Caki2 (cell line): Measurements from ENCODE around the gene TMCO4. TPM values are rescaled to one million over a fixed set of nuclear protein-coding genes. Genes with fewer than 3 reads are reported as not detected.

Experiments used
- DNase-seq: peaks from one replicate; pipeline ENCODE4 v3.0.0-alpha.2; 2015; ENCODE audit warnings: low read depth
- in situ Hi-C: cut with HindIII; loops from 2 replicates; pipeline ENCODE4 v1.10.0; 2016; ENCODE audit warnings: low sequenced_read_pairs, low pct_unique_long_range_greater_than_20kb, mixed read lengths
- total RNA-seq: library from RNA; depleted of rRNA; stranded (reverse); fragments of >200 nt; shearing (Covaris generic); gene quantifications from 2 replicates; pipeline ENCODE4 v1.2.3, GENCODE V29; 2014; ENCODE audit warnings: low replicate concordance

TMCO4 gene
- total RNA-seq, 1 experiment from 2014 or later = 19.3 TPM

GRCh38 chr1:19683351-19683750 lies 116.4 kb downstream of the TMCO4 start:
- no peak for DNase-seq
- in situ Hi-C loops = no loop called here

GRCh38 chr1:19682901-19683300 lies 116.8 kb downstream of the TMCO4 start:
- in situ Hi-C loops = no loop called here
- DNase-seq = no peak

DNA sequence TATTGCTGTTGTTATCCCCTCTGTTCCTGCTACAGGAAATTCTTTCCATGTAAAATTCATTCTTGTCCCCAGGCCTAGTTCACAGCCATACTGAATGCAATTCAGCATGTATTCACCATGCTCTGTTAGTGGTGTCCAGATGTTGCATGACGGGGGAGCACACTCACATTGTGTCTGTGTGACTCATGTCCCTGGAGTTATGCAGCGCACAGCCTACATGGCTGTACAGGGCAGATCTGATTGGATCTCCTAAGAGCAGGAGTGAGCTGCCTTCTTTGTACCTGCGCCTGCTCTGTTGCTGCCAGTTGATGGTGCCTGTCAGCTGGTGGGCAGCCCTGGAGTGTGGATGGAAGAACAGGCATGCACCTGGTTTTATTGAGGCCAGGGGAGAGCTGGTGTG lies 117.5 kb downstream of the TMCO4 start:
- DNase-seq = no peak
- in situ Hi-C loops = no loop called here

DNA sequence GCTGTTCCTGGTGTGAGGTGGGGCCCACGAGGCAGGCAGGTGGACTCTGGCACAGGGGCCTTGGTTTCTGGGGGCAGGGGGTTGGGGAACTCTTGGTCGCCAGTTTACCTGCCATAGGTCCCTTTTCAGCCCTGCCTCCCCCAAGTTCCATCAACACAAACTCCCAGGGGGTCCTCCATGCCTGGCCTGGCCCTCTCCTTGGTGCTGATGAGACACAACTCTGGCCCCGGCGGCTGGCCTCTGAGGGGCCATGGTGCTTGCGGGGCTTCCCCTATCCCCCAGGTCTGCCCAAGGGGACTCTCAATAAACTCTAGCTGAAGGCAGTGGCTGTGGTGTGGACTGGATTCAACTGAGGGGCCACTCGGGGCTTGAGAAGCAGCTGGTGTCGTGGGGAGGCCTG lies 119.1 kb downstream of the TMCO4 start:
- in situ Hi-C loops = no loop called here
- DNase-seq = no peak

DNA sequence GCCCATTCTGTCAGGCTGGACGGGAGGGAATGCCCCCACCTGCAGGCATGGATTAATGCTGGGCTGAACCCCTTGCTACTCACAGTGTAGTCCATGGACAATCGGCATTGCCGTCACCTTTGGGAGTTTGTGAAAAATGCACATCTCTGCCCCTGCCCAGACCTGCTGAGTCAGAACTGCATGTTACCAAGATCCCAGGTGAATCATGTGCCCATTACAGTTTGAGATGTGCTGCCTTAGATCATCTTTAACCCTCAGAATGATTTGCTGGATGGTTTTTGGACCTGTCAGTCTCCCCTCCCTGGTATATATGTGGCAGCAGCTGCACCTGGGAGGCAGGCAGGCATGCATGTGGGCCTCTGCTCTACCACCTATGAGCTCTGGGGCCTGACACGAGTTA lies 120.0 kb downstream of the TMCO4 start:
- in situ Hi-C loops = no loop called here
- DNase-seq = no peak

GRCh38 chr1:19678931-19679453 lies 120.7 kb downstream of the TMCO4 start:
- in situ Hi-C loops = no loop called here
- no peak for DNase-seq

- in situ Hi-C loops = no loop called here
- DNase-seq = no peak
Observed at GRCh38 chr1:19678493-19678892, 121.2 kb downstream of the TMCO4 start.

GRCh38 chr1:19676438-19676922 lies 123.2 kb downstream of the TMCO4 start:
- DNase-seq = peak; percentile 57
- in situ Hi-C loops = no loop called here

GRCh38 chr1:19675797-19676196 lies 123.9 kb downstream of the TMCO4 start:
- DNase-seq = no peak
- in situ Hi-C loops = no loop called here

DNA sequence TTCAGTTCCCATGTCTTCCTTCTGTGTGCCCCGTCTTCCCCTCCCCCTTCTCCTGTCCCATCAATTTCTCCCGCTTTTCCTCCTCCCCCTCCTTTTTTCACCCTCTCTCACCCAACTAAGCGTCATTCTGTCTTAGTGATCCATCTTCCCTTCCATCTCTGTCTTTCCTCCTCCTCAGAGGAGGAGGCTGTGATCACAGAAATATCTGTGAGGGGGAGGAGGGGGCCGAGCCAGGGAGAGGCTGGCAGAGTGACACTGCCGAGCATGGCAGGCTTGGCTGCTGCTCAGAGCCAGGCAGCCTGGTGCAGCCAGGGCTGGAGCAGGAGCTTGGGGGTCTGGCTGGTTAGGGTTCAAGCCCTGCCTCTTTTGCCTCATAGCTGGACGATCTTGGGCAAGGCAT lies 127.5 kb downstream of the TMCO4 start:
- in situ Hi-C loops = no loop called here
- no peak for DNase-seq

DNA sequence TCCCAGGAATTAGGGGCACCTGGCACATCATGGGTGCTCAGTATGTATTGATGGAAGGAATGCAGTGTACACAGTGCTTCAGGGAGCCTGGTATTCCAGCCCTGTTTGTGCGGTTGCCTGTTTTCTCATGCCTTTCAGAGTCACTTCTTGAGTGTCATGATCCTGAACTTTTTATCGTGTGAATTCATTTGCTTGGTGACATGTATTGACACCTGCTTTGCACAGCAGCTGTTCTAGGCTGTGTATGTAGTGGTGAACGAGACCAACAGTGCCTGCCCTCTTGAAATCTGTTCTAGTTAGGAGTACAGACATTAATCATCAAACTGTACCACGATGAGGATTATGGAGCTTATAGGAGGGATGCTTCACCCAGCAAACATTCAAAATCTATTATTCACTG lies 128.9 kb downstream of the TMCO4 start:
- in situ Hi-C loops = no loop called here
- DNase-seq = no peak

- in situ Hi-C loops = no loop called here
- no peak for DNase-seq
Observed at GRCh38 chr1:19668888-19669287, 130.8 kb downstream of the TMCO4 start.

DNA sequence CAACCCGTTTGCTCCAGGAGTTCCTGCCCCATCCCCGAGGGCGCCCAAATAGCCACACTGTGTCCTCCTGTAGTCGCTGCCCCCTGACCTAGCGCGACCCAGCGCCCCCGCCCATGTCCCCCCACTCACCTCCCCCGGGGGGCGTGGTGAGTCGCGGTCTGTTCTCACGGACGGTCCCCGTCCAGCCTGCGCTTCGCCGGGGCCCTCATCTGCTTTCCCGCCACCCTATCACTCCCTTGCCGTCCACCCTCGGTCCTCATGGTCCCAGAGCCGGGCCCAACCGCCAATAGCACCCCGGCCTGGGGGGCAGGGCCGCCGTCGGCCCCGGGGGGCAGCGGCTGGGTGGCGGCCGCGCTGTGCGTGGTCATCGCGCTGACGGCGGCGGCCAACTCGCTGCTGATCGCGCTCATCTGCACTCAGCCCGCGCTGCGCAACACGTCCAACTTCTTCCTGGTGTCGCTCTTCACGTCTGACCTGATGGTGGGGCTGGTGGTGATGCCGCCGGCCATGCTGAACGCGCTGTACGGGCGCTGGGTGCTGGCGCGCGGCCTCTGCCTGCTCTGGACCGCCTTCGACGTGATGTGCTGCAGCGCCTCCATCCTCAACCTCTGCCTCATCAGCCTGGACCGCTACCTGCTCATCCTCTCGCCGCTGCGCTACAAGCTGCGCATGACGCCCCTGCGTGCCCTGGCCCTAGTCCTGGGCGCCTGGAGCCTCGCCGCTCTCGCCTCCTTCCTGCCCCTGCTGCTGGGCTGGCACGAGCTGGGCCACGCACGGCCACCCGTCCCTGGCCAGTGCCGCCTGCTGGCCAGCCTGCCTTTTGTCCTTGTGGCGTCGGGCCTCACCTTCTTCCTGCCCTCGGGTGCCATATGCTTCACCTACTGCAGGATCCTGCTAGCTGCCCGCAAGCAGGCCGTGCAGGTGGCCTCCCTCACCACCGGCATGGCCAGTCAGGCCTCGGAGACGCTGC lies 133.9 kb downstream of the TMCO4 start:
- DNase-seq = no peak
- in situ Hi-C loops = no loop called here

DNA sequence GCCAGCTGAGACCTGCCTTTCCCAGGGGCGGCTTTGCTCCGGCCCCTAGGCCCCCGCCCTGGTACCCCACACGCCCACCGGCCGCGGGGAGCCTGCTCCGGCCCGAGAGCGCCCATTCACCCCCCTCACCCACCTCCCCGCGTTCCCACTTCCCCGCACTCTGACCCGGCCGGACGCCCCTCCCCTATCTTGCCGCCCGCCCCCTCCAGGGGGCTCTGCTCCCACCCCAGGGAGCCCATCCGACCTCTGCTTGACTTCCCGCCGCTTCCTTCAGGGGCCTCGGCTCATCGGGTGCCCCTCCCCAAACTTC lies 134.6 kb downstream of the TMCO4 start:
- in situ Hi-C loops = no loop called here
- no peak for DNase-seq

- in situ Hi-C loops = no loop called here
- DNase-seq = no peak
Observed at GRCh38 chr1:19664453-19665185, 135.1 kb downstream of the TMCO4 start, which contains the start of gene HTR6. Gene HTR6, plus strand, starts transcription at chr1:19664875. Its CDS starts 879 bp downstream, at chr1:19665754.

GRCh38 chr1:19662313-19662712 lies 137.4 kb downstream of the TMCO4 start:
- in situ Hi-C loops = no loop called here

GRCh38 chr1:19661721-19662228 lies 137.9 kb downstream of the TMCO4 start:
- no peak for DNase-seq
- in situ Hi-C loops = no loop called here

More at GRCh38 chr1:19662313-19662712, 137.4 kb downstream of the TMCO4 start:
- no peak for DNase-seq

- in situ Hi-C loops = no loop called here
- no peak for DNase-seq
Observed at GRCh38 chr1:19658186-19658585, 141.5 kb downstream of the TMCO4 start.

DNA sequence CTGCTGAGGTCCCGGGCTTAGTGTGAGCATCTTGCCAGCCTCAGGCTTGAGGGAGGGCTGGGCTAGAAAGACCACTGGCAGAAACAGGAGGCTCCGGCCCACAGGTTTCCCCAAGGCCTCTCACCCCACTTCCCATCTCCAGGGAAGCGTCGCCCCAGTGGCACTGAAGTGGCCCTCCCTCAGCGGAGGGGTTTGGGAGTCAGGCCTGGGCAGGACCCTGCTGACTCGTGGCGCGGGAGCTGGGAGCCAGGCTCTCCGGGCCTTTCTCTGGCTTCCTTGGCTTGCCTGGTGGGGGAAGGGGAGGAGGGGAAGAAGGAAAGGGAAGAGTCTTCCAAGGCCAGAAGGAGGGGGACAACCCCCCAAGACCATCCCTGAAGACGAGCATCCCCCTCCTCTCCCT lies 142.2 kb downstream of the TMCO4 start:
- no peak for DNase-seq
- in situ Hi-C loops = no loop called here
